Mesothelial cell of epicardium (in vitro differentiated cells): ENCODE data around the gene PREX1. TPM values are rescaled to one million over a fixed set of nuclear protein-coding genes. Genes with fewer than 3 reads are reported as not detected.

Source experiments
- DNase-seq, 2 experiments: peaks; one replicate each; pipeline ENCODE4 v3.0.0; 2021; ENCODE audit warnings: low spot score in 2 of 2; ENCODE audit not compliant: unreplicated experiment in 2 of 2
- H3K27ac Mint-ChIP-seq: 2 replicates; pipeline ENCODE4 v1.8.0; 2021; ENCODE audit warnings: mixed read lengths
- H3K27me3 Mint-ChIP-seq: 2 replicates; pipeline ENCODE4 v1.8.0; 2021; ENCODE audit warnings: low read depth, mixed read lengths
- H3K36me3 Mint-ChIP-seq: 2 replicates; pipeline ENCODE4 v1.8.0; 2021; ENCODE audit warnings: mixed read lengths
- H3K4me1 Mint-ChIP-seq: 2 replicates; pipeline ENCODE4 v1.8.0; 2021; ENCODE audit warnings: mixed read lengths
- H3K4me3 Mint-ChIP-seq: 2 replicates; pipeline ENCODE4 v1.8.0; 2021; ENCODE audit warnings: mild to moderate bottlenecking, moderate library complexity, mixed read lengths
- H3K9me3 Mint-ChIP-seq: 2 replicates; pipeline ENCODE4 v1.8.0; 2021; ENCODE audit warnings: mixed read lengths
- CTCF ChIP-seq: fragments of 200-600 bp; sonication (generic); IDR thresholded peaks from one replicate; pipeline ENCODE4 v1.5.0; 2021; ENCODE audit warnings: antibody characterized with exemption; ENCODE audit not compliant: unreplicated experiment
- total RNA-seq: library from RNA; stranded (reverse); gene quantifications from 3 replicates; pipeline ENCODE4 v1.2.1, GENCODE V29; 2021

PREX1 gene
- total RNA-seq, 1 donor from 2014 or later, result 8.3 TPM

- no peaks in the 10 kb centered on the region for H3K27me3 Mint-ChIP-seq
- no peak for DNase-seq
- H3K4me1 Mint-ChIP-seq, result no peaks in the 10 kb centered on the region
- TF ChIP-seq CTCF, result no peak
- H3K9me3 Mint-ChIP-seq, result no peaks in the 10 kb centered on the region
- H3K4me3 Mint-ChIP-seq, result no peak overlapping the region
- peaks cover 3% of the 10 kb centered on the region for H3K36me3 Mint-ChIP-seq
- H3K27ac Mint-ChIP-seq, result no peak overlapping the region
These were observed 148.8 kb downstream of the PREX1 start for GRCh38 chr20:48679011-48679410.

- TF ChIP-seq CTCF, result no peak
- Mint-ChIP-seq H3K36me3 (peaks cover 3% of the 10 kb centered on the region), H3K9me3 (no peaks in the 10 kb centered on the region), H3K27ac (no peak overlapping the region), H3K4me1 (no peaks in the 10 kb centered on the region), H3K4me3 (no peak overlapping the region), H3K27me3 (no peaks in the 10 kb centered on the region)
- DNase-seq, result no peak
These were observed 149.4 kb downstream of the PREX1 start for GRCh38 chr20:48678421-48678820.

GRCh38 chr20:48676795-48677460 is 150.9 kb downstream of the PREX1 start:
- H3K4me1 Mint-ChIP-seq, result no peaks in the 10 kb centered on the region
- no peak for DNase-seq
- TF ChIP-seq CTCF, result no peak
- H3K27ac Mint-ChIP-seq, result no peak overlapping the region
- H3K9me3 Mint-ChIP-seq, result no peaks in the 10 kb centered on the region
- peaks cover 8% of the 10 kb centered on the region for H3K27me3 Mint-ChIP-seq
- H3K4me3 Mint-ChIP-seq, result no peak overlapping the region
- H3K36me3 Mint-ChIP-seq, result peaks cover 3% of the 10 kb centered on the region

- Mint-ChIP-seq H3K27me3 (peaks cover 10% of the 10 kb centered on the region), H3K9me3 (no peaks in the 10 kb centered on the region), H3K4me1 (no peaks in the 10 kb centered on the region), H3K4me3 (no peak overlapping the region), H3K27ac (no peak overlapping the region), H3K36me3 (peaks cover 3% of the 10 kb centered on the region)
- TF ChIP-seq CTCF, result no peak
- DNase-seq, result no peak
These were observed 151.7 kb downstream of the PREX1 start for GRCh38 chr20:48676125-48676524.

DNA sequence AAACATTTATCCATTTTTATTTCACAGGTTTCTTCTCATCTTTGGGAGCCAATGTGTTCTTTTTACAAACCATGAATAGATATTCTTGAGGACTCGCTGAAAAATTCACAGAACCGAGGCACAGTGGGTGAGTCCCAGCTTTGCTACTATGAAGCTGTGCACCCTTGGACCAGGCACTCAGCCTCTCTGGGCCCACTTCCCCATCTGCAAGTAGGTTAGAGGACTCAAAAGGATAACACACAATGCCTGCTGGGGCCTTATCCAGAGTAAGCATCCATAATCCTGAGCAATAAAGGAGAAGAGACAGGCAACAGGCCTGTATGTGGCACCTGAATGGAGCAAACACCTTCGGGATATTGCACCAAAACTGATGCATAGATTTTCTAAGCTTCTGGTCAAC is 153.3 kb downstream of the PREX1 start:
- H3K27me3 Mint-ChIP-seq, result peaks cover 11% of the 10 kb centered on the region
- TF ChIP-seq CTCF, result no peak
- H3K4me1 Mint-ChIP-seq, result peaks cover 4% of the 10 kb centered on the region
- H3K4me3 Mint-ChIP-seq, result no peak overlapping the region
- no peak overlapping the region for H3K27ac Mint-ChIP-seq
- H3K9me3 Mint-ChIP-seq, result no peaks in the 10 kb centered on the region
- H3K36me3 Mint-ChIP-seq, result peaks cover 3% of the 10 kb centered on the region
- no peak for DNase-seq

DNA sequence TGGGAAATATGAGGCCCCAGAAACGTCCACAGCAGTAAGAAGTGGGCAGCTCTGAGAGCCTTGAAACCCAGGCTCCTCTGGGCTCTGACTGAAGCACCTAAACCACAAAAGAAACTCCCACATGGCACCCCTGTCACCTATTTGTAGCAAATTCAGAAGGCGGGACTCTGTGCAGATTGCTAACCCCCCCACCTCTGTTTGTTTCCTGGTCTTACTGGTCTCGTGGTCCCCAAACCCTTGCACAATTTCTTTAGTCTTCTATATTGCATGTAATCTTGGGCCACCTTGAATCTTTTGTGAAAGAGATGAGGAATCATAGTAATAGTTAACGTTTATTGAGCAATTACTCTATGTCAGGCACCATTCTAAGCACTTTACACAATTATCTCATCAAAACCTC is 154.3 kb downstream of the PREX1 start:
- Mint-ChIP-seq H3K36me3 (peaks cover 3% of the 10 kb centered on the region), H3K27ac (no peak overlapping the region), H3K27me3 (peaks cover 11% of the 10 kb centered on the region), H3K9me3 (no peaks in the 10 kb centered on the region), H3K4me1 (peaks cover 9% of the 10 kb centered on the region), H3K4me3 (no peak overlapping the region)
- no peak for TF ChIP-seq CTCF
- no peak for DNase-seq
